Transverse colon (tissue), 3 donors: ENCODE data around the gene MYRF.

ENCODE experiments used
- CTCF ChIP-seq, 5 experiments: fragments of 200-600 bp in 3 of 5; fragments of 450-650 bp in 2 of 5; sonication (generic) in 3 of 5; IDR thresholded peaks; 1 replicate in 2 of 5; 2 replicates in 3 of 5; pipeline ENCODE4 v1.5.1; 2016 to 2017; ENCODE audit warnings: antibody characterized with exemption in 5 of 5, inconsistent platforms in 3 of 5, mild to moderate bottlenecking in 2 of 5, moderate library complexity in 1 of 5
- EP300 ChIP-seq: sonication (generic); formaldehyde crosslinking; IDR thresholded peaks from one replicate; pipeline ENCODE4 v1.6.1; 2017; ENCODE audit warnings: antibody characterized with exemption, low read depth
- POLR2A ChIP-seq: fragments of 450-650 bp; IDR thresholded peaks from one replicate; pipeline ENCODE4 v1.6.1; 2016; ENCODE audit warnings: antibody characterized with exemption, mild to moderate bottlenecking, moderate library complexity

GRCh38 chr11:61810671-61811175, 58.3 kb downstream of the MYRF start:
- no peak for TF ChIP-seq POLR2A
- no peak for TF ChIP-seq CTCF (IDR thresholded peaks at IDR 0.05)
- no peak for TF ChIP-seq EP300
